HG03103 (cell line): Measurements from ENCODE around the gene SPI1.

Experiments
- ATAC-seq: cut with Tn5 transposase; IDR thresholded peaks from one replicate; pipeline ENCODE4 v1.9.1; 2021; ENCODE audit warnings: low read depth; ENCODE audit not compliant: unreplicated experiment

SPI1 gene

GRCh38 chr11:47407746-47408590 is 29.6 kb upstream of the SPI1 start, which contains the start of gene SLC39A13:
SLC39A13 (plus strand) TSS chr11:47408590; CDS start chr11:47410095, 1,505 bp downstream.
- peak; percentile 77 for ATAC-seq

- no peak for ATAC-seq
Observed at GRCh38 chr11:47406896-47407745, 28.8 kb upstream of the SPI1 start.

- ATAC-seq = no peak
Observed at GRCh38 chr11:47403571-47403970, 25.2 kb upstream of the SPI1 start.

- ATAC-seq = no peak
Observed at GRCh38 chr11:47403135-47403534, 24.8 kb upstream of the SPI1 start.

- ATAC-seq = peak; percentile 70
Observed at GRCh38 chr11:47400768-47401279, 22.5 kb upstream of the SPI1 start.

- ATAC-seq = peak; percentile 34
Observed at GRCh38 chr11:47399860-47400767, 21.8 kb upstream of the SPI1 start.

GRCh38 chr11:47398551-47398950 is 20.2 kb upstream of the SPI1 start:
- ATAC-seq = no peak

GRCh38 chr11:47398011-47398410 is 19.7 kb upstream of the SPI1 start:
- ATAC-seq = no peak

- ATAC-seq = no peak
Observed at GRCh38 chr11:47396049-47396320, 17.6 kb upstream of the SPI1 start.

- ATAC-seq = no peak
Observed at GRCh38 chr11:47395223-47396048, 17.1 kb upstream of the SPI1 start.

- no peak for ATAC-seq
Observed at GRCh38 chr11:47394322-47395222, 16.2 kb upstream of the SPI1 start.

GRCh38 chr11:47394050-47394321 is 15.6 kb upstream of the SPI1 start:
- ATAC-seq = no peak

GRCh38 chr11:47393163-47394049 is 15.1 kb upstream of the SPI1 start:
- ATAC-seq = no peak

GRCh38 chr11:47392546-47393162 is 14.3 kb upstream of the SPI1 start:
- no peak for ATAC-seq

GRCh38 chr11:47391711-47392432 is 13.5 kb upstream of the SPI1 start:
- no peak for ATAC-seq

- ATAC-seq = no peak
Observed at GRCh38 chr11:47391077-47391583, 12.8 kb upstream of the SPI1 start.

GRCh38 chr11:47390422-47390760 is 12.0 kb upstream of the SPI1 start:
- ATAC-seq = no peak
